ENCODE data around the gene CHST4.
"Not testable (repeated sequence)": the region's sequence is repeated elsewhere in the genome, so short reads cannot be mapped to it uniquely, and the experiment has no call there.

Gene CHST4

GRCh38 chr16:71524566-71525553 is 1.4 kb upstream of the CHST4 start:
- DNase-seq = peak; percentile 1

GRCh38 chr16:71528257-71528656 is 2.0 kb downstream of the CHST4 start:
- DNase-seq = no peak

- DNase-seq = no peak
Observed at GRCh38 chr16:71528863-71529262, 2.6 kb downstream of the CHST4 start.

GRCh38 chr16:71532366-71532765 is 6.1 kb downstream of the CHST4 start:
- no peak for DNase-seq

- DNase-seq = no peak
Observed at GRCh38 chr16:71536752-71537499, 10.7 kb downstream of the CHST4 start.

- DNase-seq = peak; percentile 24
Observed at GRCh38 chr16:71537643-71538042, 11.4 kb downstream of the CHST4 start.

GRCh38 chr16:71542377-71542776 is 16.2 kb downstream of the CHST4 start:
- peak; percentile 20 for DNase-seq

GRCh38 chr16:71547168-71547567 is 20.9 kb downstream of the CHST4 start:
- no peak for DNase-seq

- no peak for DNase-seq
Observed at GRCh38 chr16:71552698-71553503, 26.7 kb downstream of the CHST4 start.

GRCh38 chr16:71555230-71555891 is 29.1 kb downstream of the CHST4 start:
- no peak for DNase-seq

- no peak for DNase-seq
Observed at GRCh38 chr16:71557299-71557698, 31.1 kb downstream of the CHST4 start.

- DNase-seq = no peak
Observed at GRCh38 chr16:71557954-71558582, 31.8 kb downstream of the CHST4 start.

GRCh38 chr16:71559855-71560254 is 33.6 kb downstream of the CHST4 start:
- no peak for DNase-seq

GRCh38 chr16:71561886-71562285 is 35.7 kb downstream of the CHST4 start:
- not testable (repeated sequence) for DNase-seq

GRCh38 chr16:71562552-71562951 is 36.3 kb downstream of the CHST4 start:
- DNase-seq = no peak

- DNase-seq = no peak
Observed at GRCh38 chr16:71564335-71564967, 38.2 kb downstream of the CHST4 start.

- DNase-seq = no peak
Observed at GRCh38 chr16:71565812-71566700, 39.8 kb downstream of the CHST4 start.

- DNase-seq = no peak
Observed at GRCh38 chr16:71567931-71568330, 41.7 kb downstream of the CHST4 start.

GRCh38 chr16:71568551-71568950 is 42.3 kb downstream of the CHST4 start:
- DNase-seq = peak; percentile 3

- no peak for DNase-seq
Observed at GRCh38 chr16:71569621-71570020, 43.4 kb downstream of the CHST4 start.

Measured in fibroblast of upper back skin (primary cell).